Activated T-helper 9 cell treated with anti-CD3 and anti-CD28 coated beads, Interleukin-2, amount 50 U/mL, for 16 hours (primary cell): ENCODE results near the gene HIVEP2.

Experiments
- DNase-seq: peaks from one replicate; pipeline ENCODE4 v3.0.0-alpha.2; 2020; ENCODE audit warnings: low read depth

The HIVEP2 gene

GRCh38 chr6:142786476-142786875 lies 158.5 kb downstream of the HIVEP2 start:
- DNase-seq, result no peak

DNA sequence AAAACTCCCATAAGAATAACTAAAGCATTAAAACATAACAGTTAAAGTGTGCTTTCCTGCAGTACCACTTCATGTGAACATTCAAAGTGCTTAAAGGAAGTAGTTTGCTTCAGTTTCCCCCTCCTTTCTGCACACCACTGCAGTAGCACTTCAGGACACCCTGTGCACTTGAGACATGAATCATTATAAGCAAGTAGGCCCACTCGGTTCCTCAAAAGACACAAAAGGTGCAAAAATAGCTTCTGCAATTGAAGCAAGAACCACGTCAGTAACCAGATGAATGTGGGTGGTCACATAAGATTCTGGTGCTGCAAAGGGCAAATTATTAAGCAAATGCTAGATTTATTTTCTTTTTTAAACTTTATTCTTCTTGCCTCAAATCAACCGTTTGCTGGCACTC lies 160.6 kb downstream of the HIVEP2 start:
- DNase-seq, result no peak

GRCh38 chr6:142783499-142783898 lies 161.5 kb downstream of the HIVEP2 start:
- DNase-seq, result no peak

DNA sequence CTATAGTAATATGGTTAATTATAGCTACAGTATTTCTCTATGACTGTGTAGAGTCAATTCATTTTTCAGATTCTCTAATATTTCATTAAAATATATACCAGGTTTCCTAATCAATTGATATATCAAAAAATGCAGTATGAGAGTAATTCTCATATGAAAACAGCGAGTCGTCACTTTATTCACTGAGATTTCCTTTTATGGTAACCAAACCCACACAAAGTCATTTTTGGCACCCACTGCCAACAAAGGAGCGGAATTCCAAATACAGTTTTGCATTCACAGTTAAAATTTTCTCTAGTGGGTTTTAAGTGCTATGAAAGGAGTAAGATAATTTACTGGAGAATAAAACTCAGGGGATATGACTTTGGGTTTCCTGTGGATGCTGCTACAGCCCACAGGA lies 163.8 kb downstream of the HIVEP2 start:
- DNase-seq, result no peak

DNA sequence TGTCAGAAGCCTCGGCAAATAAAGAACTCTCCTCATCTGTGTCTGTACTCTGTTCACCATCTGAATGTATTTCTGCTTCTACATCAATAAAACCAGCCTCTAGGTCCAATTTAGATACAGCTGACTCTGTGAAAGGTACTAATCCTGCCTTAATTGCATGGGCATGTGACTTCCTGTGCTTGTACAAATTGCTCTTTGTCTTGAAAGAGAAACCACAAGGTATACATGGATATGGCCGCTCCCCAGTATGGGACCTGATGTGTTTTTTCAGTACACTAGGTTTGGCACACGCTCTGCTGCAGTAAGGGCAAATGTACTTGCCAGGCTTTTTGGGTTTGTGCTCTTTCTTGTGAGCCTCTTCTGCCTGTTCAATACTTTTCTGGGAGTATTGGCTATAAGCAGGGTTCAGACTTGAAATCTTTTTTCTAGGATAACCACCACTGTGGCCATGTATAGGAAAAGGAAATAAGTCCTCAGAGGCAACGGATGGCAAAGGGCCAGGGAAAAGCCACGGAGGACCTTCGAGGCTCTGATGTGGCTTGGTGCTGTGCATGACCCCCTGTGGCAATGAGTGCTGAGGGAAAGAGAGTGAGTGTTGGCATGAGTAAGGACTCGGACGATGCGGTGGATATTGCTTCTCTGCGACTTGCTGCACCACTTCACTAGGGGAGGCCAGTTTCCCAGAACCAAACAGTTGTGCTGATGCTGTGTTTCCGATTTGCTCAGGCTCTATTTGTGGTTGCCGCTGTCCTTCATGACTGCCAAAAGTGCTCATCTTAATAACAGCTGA lies 170.9 kb downstream of the HIVEP2 start:
- DNase-seq, result no peak

- no peak for DNase-seq
Measured at GRCh38 chr6:142773324-142773723, 171.7 kb downstream of the HIVEP2 start.

DNA sequence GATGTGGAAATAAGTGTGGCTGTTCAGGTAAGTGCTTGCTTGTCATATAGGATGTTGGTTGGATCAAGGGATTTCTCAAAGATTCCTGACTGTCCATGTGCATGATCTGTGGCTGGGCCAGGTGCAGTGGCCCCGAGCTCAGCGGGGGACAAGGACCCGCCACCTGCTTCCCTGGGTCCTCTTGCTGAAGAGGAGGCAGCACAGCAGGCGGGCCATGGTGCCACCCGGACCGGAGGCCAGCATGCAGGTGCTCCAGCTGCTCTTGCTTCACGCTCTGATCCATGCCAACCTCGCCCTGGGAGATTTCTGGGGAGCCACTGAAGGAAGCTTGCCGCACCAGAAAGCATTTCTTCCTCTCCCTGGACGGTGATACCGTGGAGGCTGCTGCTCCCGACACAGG lies 173.8 kb downstream of the HIVEP2 start:
- no peak for DNase-seq

DNA sequence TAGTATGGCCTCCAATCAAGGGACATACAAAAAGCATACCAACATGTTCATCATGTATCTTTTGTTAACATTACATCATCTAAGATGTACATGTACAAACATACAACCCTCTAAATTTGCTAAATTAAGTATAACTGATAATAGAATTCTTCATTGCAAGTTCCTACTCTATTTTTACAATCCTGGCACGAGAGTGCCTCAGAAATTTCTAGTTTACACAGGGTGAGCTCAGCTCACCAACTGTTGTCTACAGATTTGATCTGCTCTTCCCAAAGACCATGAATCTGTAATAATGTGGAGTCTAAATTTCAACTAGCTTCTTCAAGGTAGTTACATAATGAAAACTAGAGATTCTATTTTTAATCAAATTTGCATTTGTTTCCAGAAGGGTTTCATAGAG lies 179.7 kb downstream of the HIVEP2 start:
- DNase-seq, result no peak

DNA sequence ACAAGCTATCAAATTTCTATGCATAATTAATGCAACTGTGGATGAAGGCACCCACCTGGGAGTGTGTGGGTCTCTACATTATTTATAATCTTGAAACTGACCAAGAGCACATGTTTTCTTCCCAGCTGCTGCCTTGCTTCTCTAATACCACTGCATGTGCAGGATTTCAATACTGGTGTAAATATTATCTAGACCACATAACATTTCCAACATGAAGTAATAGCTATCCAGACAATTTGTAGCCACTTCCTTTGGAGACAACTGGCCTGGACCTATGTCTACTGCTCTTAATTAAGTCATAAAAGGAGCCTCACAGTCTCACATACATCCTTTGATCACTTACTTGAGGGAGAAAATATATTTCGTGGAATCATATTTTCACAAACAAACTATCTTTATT lies 180.7 kb downstream of the HIVEP2 start:
- DNase-seq, result no peak

DNA sequence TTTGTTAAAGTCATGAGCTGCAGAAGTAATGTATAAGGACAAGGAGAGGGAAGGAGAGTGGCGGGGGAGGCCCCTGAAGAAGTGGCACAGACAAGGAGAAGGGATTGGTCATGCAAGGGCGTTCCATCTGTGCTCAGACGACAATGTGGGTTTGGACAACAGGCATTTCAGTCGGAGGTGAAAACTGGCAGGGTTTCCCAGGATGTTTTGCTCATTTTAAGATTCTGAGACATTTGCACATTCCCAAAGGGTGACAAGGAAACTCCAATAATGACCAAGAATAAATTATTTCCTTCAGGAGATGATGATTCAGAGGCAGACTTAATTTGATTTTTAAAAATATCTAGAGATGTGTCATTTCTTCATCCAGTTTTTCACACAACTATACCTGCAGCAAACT lies 181.8 kb downstream of the HIVEP2 start:
- DNase-seq, result no peak

DNA sequence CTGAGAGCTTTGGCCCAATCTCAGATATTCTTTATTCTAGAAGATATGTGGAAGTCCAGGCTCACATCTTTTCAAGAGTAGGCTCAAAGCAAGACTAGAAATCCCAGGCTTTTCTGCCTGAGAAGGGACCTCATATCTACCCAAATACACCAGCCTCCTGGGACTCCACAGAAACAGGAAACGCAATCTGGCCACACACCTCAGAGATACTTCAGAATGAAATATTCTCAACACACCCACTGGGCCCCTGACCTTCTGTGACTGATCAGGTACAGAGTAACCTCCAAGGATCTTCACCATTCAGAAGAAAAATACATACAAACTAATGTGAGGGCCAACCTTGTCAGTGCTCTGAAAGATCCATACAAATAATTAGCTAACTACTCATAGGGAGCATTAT lies 183.2 kb downstream of the HIVEP2 start:
- no peak for DNase-seq

- no peak for DNase-seq
Measured at GRCh38 chr6:142760152-142760551, 184.8 kb downstream of the HIVEP2 start.

DNA sequence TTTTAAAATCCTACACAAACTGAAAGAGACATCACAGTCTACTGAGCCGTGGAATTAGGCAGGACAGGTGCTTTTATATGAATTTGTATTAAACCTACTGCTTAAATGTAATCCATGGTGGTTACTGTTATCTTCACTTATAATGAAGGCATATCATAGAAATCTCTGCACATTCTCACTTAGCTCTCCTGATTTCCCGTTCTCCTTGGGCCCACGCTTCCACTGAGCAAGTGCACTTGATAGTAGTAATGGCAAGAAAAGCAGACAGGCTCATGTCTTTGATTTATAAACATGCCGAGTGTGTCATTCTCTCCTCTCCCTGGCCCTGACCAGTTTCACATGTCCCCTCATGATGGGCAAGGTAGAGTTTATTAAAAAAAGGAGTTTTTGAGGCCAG lies 186.3 kb downstream of the HIVEP2 start:
- no peak for DNase-seq

DNA sequence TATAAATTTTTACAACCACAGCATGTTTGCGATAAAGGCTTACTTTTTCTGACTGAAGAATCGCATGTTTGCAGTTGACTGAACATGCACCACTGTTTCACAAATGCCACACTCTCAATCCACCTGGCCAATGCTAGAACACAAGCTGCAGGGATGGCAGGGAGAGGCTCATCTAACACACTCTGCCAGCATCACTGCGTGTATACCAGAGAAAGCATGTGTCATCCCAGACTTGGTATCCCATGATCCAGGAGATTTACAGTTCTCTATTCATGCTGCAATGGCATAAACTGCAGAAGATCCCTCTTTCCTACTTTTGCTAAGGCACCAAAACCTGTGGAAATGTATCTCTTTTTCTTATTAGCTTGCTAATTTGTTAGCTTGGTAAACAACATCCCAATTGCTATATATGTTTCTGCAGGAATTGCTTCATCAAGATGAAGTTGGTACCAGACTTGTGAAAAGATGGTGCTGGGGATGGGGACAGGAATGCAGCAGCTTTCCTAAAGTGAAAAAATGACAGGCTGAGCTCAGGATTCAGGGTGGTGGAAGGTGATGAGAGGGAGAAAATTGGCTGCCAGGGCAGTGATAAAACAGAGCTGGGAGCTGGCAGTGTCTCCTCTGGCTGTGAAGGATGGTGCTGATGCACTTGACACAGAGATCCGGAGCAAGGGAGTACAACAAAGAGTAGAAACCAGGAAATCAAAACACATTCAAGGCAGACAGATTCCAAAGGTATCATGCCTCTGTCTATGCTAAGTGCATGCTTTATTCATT lies 186.9 kb downstream of the HIVEP2 start:
- no peak for DNase-seq

- no peak for DNase-seq
Measured at GRCh38 chr6:142756215-142756630, 188.8 kb downstream of the HIVEP2 start.

GRCh38 chr6:142753196-142753595 lies 191.8 kb downstream of the HIVEP2 start:
- no peak for DNase-seq

DNA sequence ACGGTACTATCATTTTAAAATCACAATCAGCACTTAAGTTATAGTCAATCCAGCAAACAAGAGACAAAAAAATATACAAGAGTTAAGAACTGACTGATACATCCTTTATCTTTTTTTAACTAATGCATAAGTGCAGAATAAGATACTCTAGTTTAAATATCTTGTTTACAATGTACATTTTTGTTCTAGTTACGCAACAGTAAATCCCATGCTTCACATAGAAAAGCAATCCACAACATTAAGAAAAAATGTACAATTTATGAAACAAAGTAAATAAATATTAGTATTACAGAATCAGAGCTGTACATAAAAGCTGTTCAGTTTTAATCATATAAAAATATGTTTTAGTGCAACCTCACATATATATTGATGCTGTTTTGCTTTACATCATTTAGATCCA lies 192.6 kb downstream of the HIVEP2 start:
- no peak for DNase-seq

- no peak for DNase-seq
Measured at GRCh38 chr6:142751452-142751851, 193.5 kb downstream of the HIVEP2 start.

DNA sequence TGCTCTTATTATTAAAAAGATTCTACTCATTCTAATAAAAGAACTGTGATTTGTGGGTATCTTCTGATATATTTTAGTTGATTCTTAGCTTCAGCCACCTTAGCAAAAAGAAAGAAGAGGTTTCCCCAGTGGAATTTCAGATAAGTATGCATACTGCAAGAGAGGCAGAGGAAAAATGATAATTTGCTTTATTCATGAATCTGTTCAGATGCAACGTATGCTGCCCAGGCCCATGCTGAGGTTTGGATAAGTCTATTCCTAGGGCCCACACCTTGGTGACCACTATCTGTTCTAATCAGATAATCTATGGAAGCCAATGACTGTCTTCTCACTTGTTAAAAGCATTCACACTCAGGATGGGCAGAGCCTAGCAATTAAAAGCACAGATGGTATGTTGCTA lies 194.0 kb downstream of the HIVEP2 start:
- no peak for DNase-seq

DNA sequence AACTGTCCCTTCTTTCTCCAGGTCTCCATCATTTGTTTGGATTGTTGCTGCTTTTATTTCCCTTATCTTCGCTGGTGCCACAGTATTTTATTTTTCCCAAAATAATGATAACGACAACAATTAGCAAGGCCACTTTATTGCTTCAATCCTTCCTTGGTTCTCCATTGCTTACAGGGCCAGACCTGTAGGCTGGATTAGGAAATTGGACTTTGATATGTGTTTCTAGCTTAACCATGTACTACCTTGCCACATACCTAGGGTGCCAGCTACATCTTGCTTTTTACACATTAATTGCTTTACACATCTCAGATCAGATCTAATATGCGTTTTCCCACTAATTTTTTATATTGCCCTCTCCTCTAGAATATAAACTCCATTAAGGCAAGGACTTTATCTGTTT lies 195.4 kb downstream of the HIVEP2 start:
- DNase-seq, result no peak

DNA sequence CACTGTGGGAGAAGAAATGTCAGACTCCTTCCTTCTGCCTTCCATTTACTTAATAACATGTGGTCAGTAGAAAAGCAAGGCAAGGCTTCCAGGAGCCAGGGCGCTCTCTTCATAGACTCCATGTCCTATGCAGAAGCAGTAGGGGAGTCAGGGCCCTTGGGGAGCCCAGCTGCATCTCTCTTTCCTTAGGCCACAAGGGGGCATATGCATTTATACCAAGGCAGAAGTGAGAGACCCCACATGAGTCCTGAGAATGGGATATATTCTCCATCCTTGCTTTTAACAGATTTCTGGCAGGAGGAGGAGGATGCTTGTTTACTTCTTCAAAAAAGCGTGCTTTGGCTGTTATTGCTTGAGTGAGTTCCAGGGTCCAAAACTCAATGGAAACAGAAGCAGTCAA lies 198.5 kb downstream of the HIVEP2 start:
- no peak for DNase-seq

DNA sequence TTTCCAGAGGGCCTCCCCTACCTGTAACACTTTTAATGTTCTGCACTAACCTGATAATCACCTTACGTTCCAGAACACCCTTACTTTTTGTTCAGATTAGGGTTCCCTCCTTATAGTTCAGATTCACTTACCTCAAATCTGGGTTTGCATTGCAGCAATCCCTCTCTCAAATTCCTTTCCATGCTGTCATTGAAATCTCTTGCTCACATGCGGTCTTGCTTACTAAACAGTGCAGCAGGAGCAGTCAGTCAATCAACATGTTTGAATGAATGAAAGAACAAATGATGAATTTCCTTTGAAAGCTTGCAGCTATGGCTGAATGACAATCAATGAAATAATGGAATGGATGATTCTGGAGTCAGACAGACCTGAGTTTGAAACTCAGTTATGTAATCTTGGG lies 200.1 kb downstream of the HIVEP2 start:
- DNase-seq, result no peak

GRCh38 chr6:142740449-142740848 lies 204.5 kb downstream of the HIVEP2 start:
- no peak for DNase-seq

- DNase-seq, result no peak
Measured at GRCh38 chr6:142738731-142739130, 206.2 kb downstream of the HIVEP2 start.
